ENCODE results near the gene EMX1.
A peak's percentile ranks its signal among the peaks of the same experiment; 100 is the strongest.

EMX1 gene

GRCh38 chr2:72924353-72925240 is 7.3 kb downstream of the EMX1 start:
- DNase-seq (ENCODE audit: low read depth, low spot score): peak; percentile 55

- peak; percentile 33 for DNase-seq (ENCODE audit: low read depth, low spot score)
Measured at GRCh38 chr2:72925328-72925943, 8.1 kb downstream of the EMX1 start.

GRCh38 chr2:72926368-72926767 is 9.0 kb downstream of the EMX1 start:
- DNase-seq (ENCODE audit: low read depth, low spot score): no peak

GRCh38 chr2:72926811-72927465 is 9.6 kb downstream of the EMX1 start:
- no peak for DNase-seq (ENCODE audit: low read depth, low spot score)

GRCh38 chr2:72927619-72928550 is 10.6 kb downstream of the EMX1 start:
- DNase-seq (ENCODE audit: low read depth, low spot score): no peak

- DNase-seq (ENCODE audit: low read depth, low spot score): no peak
Measured at GRCh38 chr2:72929010-72929409, 11.7 kb downstream of the EMX1 start.

GRCh38 chr2:72931280-72931910 is 14.1 kb downstream of the EMX1 start:
- DNase-seq (ENCODE audit: low read depth, low spot score): no peak

GRCh38 chr2:72932045-72932740 is 14.9 kb downstream of the EMX1 start:
- no peak for DNase-seq (ENCODE audit: low read depth, low spot score)

- no peak for DNase-seq (ENCODE audit: low read depth, low spot score)
Measured at GRCh38 chr2:72932805-72933204, 15.5 kb downstream of the EMX1 start.

- DNase-seq (ENCODE audit: low read depth, low spot score): no peak
Measured at GRCh38 chr2:72933207-72933606, 15.9 kb downstream of the EMX1 start.

GRCh38 chr2:72933646-72934151 is 16.4 kb downstream of the EMX1 start:
- no peak for DNase-seq (ENCODE audit: low read depth, low spot score)

- DNase-seq (ENCODE audit: low read depth, low spot score): peak; percentile 71
Measured at GRCh38 chr2:72934683-72935610, 17.6 kb downstream of the EMX1 start.

- DNase-seq (ENCODE audit: low read depth, low spot score): no peak
Measured at GRCh38 chr2:72935611-72935957, 18.3 kb downstream of the EMX1 start.

- no peak for DNase-seq (ENCODE audit: low read depth, low spot score)
Measured at GRCh38 chr2:72936660-72937355, 19.5 kb downstream of the EMX1 start.

GRCh38 chr2:72937356-72937669 is 20.0 kb downstream of the EMX1 start:
- DNase-seq (ENCODE audit: low read depth, low spot score): peak; percentile 14

GRCh38 chr2:72938455-72938854 is 21.1 kb downstream of the EMX1 start:
- no peak for DNase-seq (ENCODE audit: low read depth, low spot score)

- DNase-seq (ENCODE audit: low read depth, low spot score): no peak
Measured at GRCh38 chr2:72940361-72940760, 23.0 kb downstream of the EMX1 start.

- DNase-seq (ENCODE audit: low read depth, low spot score): peak; percentile 62
Measured at GRCh38 chr2:72940786-72941185, 23.5 kb downstream of the EMX1 start.

GRCh38 chr2:72942293-72942692 is 25.0 kb downstream of the EMX1 start:
- no peak for DNase-seq (ENCODE audit: low read depth, low spot score)

Measured in ELF-1 (cell line).